Femur (tissue), 1 donor: Measurements from ENCODE around the gene TMEM219.
"Not testable (repeated sequence)": the region's sequence is repeated elsewhere in the genome, so short reads cannot be mapped to it uniquely, and the experiment has no call there.

Experiments
- DNase-seq: peaks from one replicate; pipeline ENCODE4 v3.0.0-alpha.2; 2017

The TMEM219 gene

GRCh38 chr16:30016555-30017276 lies 54.8 kb downstream of the TMEM219 start:
- no peak for DNase-seq

DNA sequence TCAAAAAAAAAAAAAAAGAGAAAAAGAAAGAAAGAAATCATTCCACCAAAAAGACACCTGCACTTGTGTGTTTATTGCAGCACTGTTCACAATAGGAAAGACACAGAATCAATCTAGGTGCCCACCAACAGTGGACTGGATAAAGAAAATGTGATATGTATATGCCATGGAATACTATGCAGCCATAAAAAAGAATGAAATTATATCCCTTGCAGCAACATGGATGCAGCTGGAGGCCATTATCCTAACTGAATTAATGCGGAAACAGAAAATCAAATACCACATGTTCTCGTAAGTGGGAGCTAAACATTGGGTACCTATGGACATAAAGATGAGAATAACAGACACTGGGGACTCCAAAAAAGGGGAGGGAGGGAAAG lies 55.4 kb downstream of the TMEM219 start:
- no peak for DNase-seq

DNA sequence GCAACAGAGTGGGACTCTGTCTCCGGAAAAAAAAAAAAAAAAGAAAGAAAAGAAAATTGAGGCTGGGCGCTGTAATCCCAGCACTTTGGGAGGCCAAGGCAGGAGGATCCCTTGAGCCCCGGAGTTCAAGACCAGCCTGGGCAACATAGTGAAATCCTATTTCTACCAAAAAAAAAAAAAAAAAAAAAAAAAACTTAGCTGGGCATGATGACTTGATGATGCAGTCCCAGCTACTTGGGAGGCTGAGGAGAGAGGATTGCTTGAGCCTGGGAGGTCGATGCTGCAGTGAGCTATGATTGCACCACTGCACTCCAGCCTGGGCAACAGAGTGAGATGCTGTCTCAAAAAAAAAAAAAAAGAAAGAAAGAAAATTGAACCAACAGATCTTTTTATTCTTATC lies 56.1 kb downstream of the TMEM219 start:
- DNase-seq = not testable (repeated sequence)

DNA sequence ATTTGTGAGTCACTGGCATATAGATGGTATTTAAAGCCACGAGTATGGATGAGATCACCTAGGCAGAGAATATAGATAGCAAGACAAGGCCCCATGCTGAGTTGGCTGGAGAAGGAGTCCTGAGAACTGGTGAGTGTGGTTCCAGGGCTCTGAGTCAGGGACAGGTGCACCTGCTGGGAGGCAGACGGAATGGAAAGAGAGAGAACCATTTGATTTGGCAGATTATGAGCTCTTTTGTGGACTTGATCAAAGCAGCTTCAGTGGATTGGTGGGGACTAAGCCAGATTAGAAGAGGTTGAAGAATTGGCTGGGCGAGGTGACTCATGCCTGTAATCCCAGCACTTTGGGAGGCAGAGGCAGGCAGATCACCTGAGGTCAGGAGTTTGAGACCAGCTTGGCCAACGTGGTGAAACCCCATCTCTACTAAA lies 56.9 kb downstream of the TMEM219 start:
- no peak for DNase-seq
